Naive thymus-derived CD8-positive, alpha-beta T cell (primary cell): ENCODE data around the gene ATF7IP2. TPM values are rescaled to one million over a fixed set of nuclear protein-coding genes. Genes with fewer than 3 reads are reported as not detected.
A peak's percentile ranks its signal among the peaks of the same experiment; 100 is the strongest.
"Not testable (repeated sequence)": the region's sequence is repeated elsewhere in the genome, so short reads cannot be mapped to it uniquely, and the experiment has no call there.

Experiments
- ATAC-seq, 2 donors: fragments of 150-1000 bp; cut with Tn5 transposase in 1 of 2; sonication (Bioruptor Pico), chemical (Tn5 transposase) in 1 of 2; 1 replicate in 1 of 2; 2 replicates in 1 of 2; pipeline ENCODE4 v1.10.0; 2021; ENCODE audit warnings: mild to moderate bottlenecking in 2 of 2, moderate library complexity in 2 of 2
- POLR2A ChIA-PET: fragments of 350-600 bp; sonication (Branson Sonifier 250); formaldehyde crosslinking; loops from one replicate; lab custom pipeline; 2021; ENCODE audit warnings: antibody characterized with exemption; lab: Charles Lee
- DNase-seq, 10 donors: peaks; one replicate each; pipeline versions ENCODE4 v3.0.0 to v3.0.0-alpha.2; 2020 to 2022
- H3K27ac Mint-ChIP-seq, 10 donors: one replicate each; pipeline ENCODE4 v1.8.0; 2020 to 2022; ENCODE audit warnings: mild to moderate bottlenecking in 10 of 10, mixed read lengths in 10 of 10, moderate library complexity in 4 of 10, inconsistent platforms in 1 of 10
- H3K27me3 Mint-ChIP-seq, 5 donors: one replicate each; pipeline ENCODE4 v1.8.0; 2021 to 2022; ENCODE audit warnings: mixed read lengths in 5 of 5
- H3K36me3 Mint-ChIP-seq, 3 donors: one replicate each; pipeline ENCODE4 v1.8.0; 2020 to 2022; ENCODE audit warnings: mixed read lengths in 3 of 3, mild to moderate bottlenecking in 2 of 3, inconsistent platforms in 1 of 3
- H3K4me1 Mint-ChIP-seq, 4 donors: one replicate each; pipeline ENCODE4 v1.8.0; 2021 to 2022; ENCODE audit warnings: mixed read lengths in 4 of 4
- H3K4me3 Mint-ChIP-seq, 10 donors: one replicate each; pipeline ENCODE4 v1.8.0; 2020 to 2022; ENCODE audit warnings: mild to moderate bottlenecking in 10 of 10, mixed read lengths in 10 of 10, moderate library complexity in 6 of 10, inconsistent platforms in 1 of 10
- H3K9me3 Mint-ChIP-seq, 9 donors: one replicate each; pipeline ENCODE4 v1.8.0; 2020 to 2022; ENCODE audit warnings: mixed read lengths in 9 of 9, mild to moderate bottlenecking in 3 of 9, inconsistent platforms in 1 of 9, moderate library complexity in 1 of 9
- polyA plus RNA-seq, 3 donors: library from polyadenylated mRNA; unstranded; fragments of 300-500 nt; fragmentation: Illumina TruSeq; gene quantifications; one replicate each; pipeline ENCODE4 v1.2.3, GENCODE V29; 2021
- total RNA-seq, 8 experiments: library from RNA in 2 of 8; stranded (reverse) in 2 of 8; gene quantifications; one replicate each; pipeline ENCODE4 v1.2.3 and lab custom pipeline; 2021 to 2026

The ATF7IP2 gene
- total and polyA plus RNA-seq, 5 experiments from 2014 or later = 87.6 to 182 (median 121) TPM

DNA sequence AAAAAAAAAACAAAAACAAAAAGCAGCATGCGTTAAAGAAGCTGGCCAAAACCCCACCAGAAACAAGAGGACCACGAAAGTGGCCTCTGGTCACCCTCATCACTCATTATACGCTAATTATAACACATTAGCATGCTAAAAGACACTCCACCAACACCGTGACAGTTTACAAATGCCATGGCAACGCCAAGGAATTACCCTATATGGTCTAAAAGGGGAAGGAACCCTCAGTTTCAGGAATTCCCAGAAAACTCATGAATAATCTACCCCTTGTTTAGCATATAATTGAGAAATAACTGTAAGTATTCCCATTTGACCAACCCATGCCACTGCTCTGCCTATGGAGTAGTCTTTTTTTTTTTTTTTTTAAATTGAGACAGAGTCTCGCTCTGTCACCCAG is 116.9 kb downstream of the ATF7IP2 start:
- ATAC-seq (no peak), DNase-seq (no peak)
- POLR2A ChIA-PET = no interaction called here
- Mint-ChIP-seq H3K27ac (no peak overlapping the region), H3K9me3 (peaks cover 0 to 12% (median 0%) of the 10 kb centered on the region in 9 donors), H3K4me1 (peaks cover 5 to 17% (median 13%) of the 10 kb centered on the region in 4 donors), H3K4me3 (no peak overlapping the region), H3K36me3 (no peaks in the 10 kb centered on the region), H3K27me3 (no peaks in the 10 kb centered on the region)

- Mint-ChIP-seq H3K27ac (peak overlapping the region in 4 of 10 donors; percentile 11 to 58 (median 28)), H3K27me3 (no peaks in the 10 kb centered on the region), H3K4me1 (peaks cover 5 to 21% (median 14%) of the 10 kb centered on the region in 4 donors), H3K4me3 (no peak overlapping the region), H3K9me3 (peaks cover 0 to 12% (median 0%) of the 10 kb centered on the region in 9 donors), H3K36me3 (no peaks in the 10 kb centered on the region)
- ATAC-seq = no peak
- no peak for DNase-seq
- POLR2A ChIA-PET = interaction anchor here (0.7 kb wide), 1 partner anchor 25 kb away, joined by 3 read pairs; no protein-coding TSS in a partner anchor
Observed at GRCh38 chr16:10504404-10504885, 118.6 kb downstream of the ATF7IP2 start.

DNA sequence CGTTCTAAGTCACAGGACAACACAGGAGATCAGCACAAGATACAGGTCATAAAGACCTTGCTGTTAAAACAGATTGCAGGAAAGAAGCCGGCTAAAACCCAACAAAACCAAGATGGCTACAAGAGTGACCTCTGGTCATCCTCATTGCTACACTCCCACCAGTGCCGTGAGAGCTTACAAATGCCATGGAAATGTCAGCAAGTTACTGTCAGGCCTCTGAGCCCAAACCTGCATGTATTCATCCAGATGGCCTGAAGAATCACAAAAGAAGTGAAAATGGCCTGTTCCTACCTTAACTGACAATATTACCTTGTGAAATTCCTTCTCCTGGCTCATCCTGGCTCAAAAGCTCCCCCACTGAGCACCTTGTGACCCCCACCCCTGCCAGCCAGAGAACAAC is 119.4 kb downstream of the ATF7IP2 start:
- H3K27me3 Mint-ChIP-seq, ATAC-seq, POLR2A ChIA-PET, H3K4me3 Mint-ChIP-seq, DNase-seq, H3K36me3 Mint-ChIP-seq: not testable (repeated sequence)
- peaks cover 0 to 12% (median 0%) of the 10 kb centered on the region in 9 donors for H3K9me3 Mint-ChIP-seq
- H3K4me1 Mint-ChIP-seq = peaks cover 6 to 24% (median 17%) of the 10 kb centered on the region in 4 donors
- peak overlapping the region in 2 of 10 donors; percentile 25 to 58 for H3K27ac Mint-ChIP-seq

GRCh38 chr16:10509534-10510025 is 123.7 kb downstream of the ATF7IP2 start:
- Mint-ChIP-seq H3K9me3 (peaks cover 0 to 8% (median 0%) of the 10 kb centered on the region in 9 donors), H3K27ac (peak overlapping the region in 1 of 10 donors; percentile 57), H3K4me1 (peaks cover 3 to 13% (median 9%) of the 10 kb centered on the region in 4 donors), H3K27me3 (no peaks in the 10 kb centered on the region), H3K4me3 (no peak overlapping the region), H3K36me3 (no peaks in the 10 kb centered on the region)
- DNase-seq (peak; percentile 36 to 83 (median 65)), ATAC-seq (peak; percentile 82 to 94)
- POLR2A ChIA-PET = interaction anchor here (0.5 to 1.3 kb wide), 2 partner anchors 190 to 192 kb away, joined by 5 to 7 read pairs; no protein-coding TSS in a partner anchor

DNA sequence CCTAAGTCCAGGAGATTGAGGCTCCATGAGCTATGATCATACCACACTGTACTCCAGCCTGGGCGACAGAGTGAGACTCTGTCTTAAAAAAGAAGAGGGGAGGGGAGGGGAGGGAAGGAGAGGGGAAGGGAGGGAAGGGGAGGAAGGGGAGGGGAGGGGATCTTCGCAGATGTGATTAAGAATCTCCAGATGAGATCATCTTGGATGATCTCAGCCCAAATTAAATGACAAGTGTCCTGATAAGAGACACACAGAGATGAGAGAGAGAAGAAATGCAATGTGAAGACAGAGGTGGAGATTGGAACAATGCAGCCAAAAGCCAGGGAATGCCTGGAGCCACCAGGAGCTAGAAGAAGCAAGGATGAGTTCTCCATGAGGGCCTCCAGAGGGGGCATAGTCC is 124.4 kb downstream of the ATF7IP2 start:
- Mint-ChIP-seq H3K36me3 (no peaks in the 10 kb centered on the region), H3K27me3 (no peaks in the 10 kb centered on the region), H3K4me1 (peaks cover 1 to 14% (median 5%) of the 10 kb centered on the region in 4 donors), H3K27ac (no peak overlapping the region), H3K4me3 (no peak overlapping the region), H3K9me3 (peaks cover 0 to 1% (median 0%) of the 10 kb centered on the region in 9 donors)
- POLR2A ChIA-PET = interaction anchor here (0.5 to 1.3 kb wide), 3 partner anchors 190 to 222 kb away, joined by 3 to 7 read pairs (median 5); no protein-coding TSS in a partner anchor
- ATAC-seq (no peak), DNase-seq (no peak)

- H3K27ac Mint-ChIP-seq = no peak overlapping the region
- POLR2A ChIA-PET = no interaction called here
Observed at GRCh38 chr16:10511829-10512228, 126.0 kb downstream of the ATF7IP2 start.

DNA sequence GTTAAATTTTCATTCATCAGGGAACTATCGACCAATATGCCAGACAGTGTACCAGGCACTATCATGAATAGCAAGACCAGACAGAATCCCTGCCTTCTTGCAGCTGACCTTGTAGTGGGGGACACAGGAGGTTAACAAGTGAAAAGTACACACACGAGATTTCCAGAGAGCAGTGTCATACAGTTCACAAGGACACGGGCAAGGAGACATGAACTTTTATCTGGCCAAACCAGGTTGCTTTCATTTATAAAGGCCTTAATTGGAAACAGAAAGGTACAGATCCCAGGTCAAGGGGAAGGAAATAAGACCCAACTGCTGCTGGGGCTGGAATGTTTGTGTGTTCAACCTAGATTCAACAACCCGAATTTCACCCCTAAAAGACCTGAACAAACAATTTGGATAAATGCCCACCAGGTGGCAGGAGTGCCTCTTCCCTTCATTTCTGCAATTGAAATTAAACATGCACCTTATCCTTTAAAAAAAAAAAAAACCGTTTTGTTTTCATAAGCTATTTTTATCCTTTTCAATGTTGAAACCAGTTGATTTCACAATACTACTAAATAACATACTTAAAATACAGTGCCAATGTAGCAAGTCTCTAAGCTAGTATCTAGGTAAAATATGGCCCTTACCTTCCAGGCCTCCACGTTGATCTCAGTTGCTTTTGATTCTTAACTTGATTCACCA is 128.7 kb downstream of the ATF7IP2 start:
- peaks cover under 1 to 12% (median 2%) of the 10 kb centered on the region in 4 donors for H3K4me1 Mint-ChIP-seq
- no peaks in the 10 kb centered on the region for H3K27me3 Mint-ChIP-seq
- ATAC-seq (no peak), DNase-seq (peak in 8 of 10 donors; percentile 15 to 54 (median 46))
- POLR2A ChIA-PET = interaction anchor here (1.0 kb wide), 1 partner anchor 223 kb away, joined by 9 read pairs; no protein-coding TSS in a partner anchor
- H3K4me3 Mint-ChIP-seq = no peak overlapping the region
- H3K36me3 Mint-ChIP-seq = no peaks in the 10 kb centered on the region
- H3K9me3 Mint-ChIP-seq = no peaks in the 10 kb centered on the region
- H3K27ac Mint-ChIP-seq = peak overlapping the region in 1 of 10 donors; percentile 43

More at GRCh38 chr16:10511829-10512228, 126.0 kb downstream of the ATF7IP2 start:
- Mint-ChIP-seq H3K36me3 (no peaks in the 10 kb centered on the region), H3K9me3 (no peaks in the 10 kb centered on the region), H3K27me3 (no peaks in the 10 kb centered on the region), H3K4me3 (no peak overlapping the region), H3K4me1 (peaks cover 1 to 14% (median 5%) of the 10 kb centered on the region in 4 donors)
- DNase-seq = no peak
- no peak for ATAC-seq

DNA sequence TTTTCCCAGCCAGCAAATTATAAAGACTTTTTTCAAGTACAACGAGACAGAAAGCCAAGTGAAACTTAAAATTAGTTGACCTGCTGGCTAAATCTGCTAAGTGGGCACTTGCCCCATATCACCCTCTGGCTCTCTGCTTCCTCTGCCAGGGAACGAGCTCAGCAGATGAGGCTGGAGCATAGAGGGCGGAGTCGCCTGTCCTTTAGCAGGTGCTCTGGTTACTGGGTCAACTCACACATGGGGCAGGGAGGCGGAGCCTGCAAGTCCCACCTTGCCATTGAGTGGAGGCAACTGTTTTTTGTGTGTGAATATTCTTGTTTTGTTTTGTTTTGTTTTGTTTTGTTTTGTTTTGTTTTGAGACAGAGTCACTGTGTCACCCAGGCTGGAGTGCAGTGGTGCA is 132.0 kb downstream of the ATF7IP2 start:
- ATAC-seq (no peak), DNase-seq (no peak)
- Mint-ChIP-seq H3K4me1 (peaks cover 0 to 9% (median under 1%) of the 10 kb centered on the region in 4 donors), H3K27ac (no peak overlapping the region), H3K27me3 (peaks cover 2 to 15% (median 7%) of the 10 kb centered on the region in 5 donors), H3K9me3 (no peaks in the 10 kb centered on the region), H3K4me3 (no peak overlapping the region), H3K36me3 (no peaks in the 10 kb centered on the region)
- POLR2A ChIA-PET = no interaction called here

DNA sequence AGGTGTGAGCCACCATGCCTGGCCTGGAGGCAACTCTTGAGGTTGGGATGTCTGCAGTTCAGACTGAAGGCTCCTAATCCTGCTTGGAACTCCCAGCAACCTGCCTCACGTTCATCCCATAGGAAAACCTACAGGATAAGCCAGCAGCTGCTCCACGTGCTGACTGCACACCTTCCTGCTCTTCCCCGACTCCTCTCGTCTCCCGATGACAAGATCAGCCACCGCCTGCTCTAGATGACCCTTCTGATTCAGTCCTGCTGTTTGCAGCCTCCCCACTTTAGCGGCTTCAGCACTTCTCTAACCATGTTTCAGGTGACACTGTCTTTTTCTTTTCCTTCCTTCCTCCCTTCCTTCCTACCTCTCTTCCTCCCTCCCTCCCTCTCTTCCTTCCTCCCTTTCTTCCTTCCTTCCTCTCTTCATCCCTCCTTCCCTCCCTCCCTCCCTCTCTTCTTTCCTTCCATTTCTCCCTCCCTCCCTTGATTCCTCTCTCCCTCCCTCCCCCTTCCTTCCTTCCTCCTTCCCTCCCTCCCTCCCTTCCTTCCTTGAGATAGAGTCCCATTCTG is 132.7 kb downstream of the ATF7IP2 start:
- no peaks in the 10 kb centered on the region for H3K36me3 Mint-ChIP-seq
- DNase-seq = no peak
- ATAC-seq = no peak
- H3K4me3 Mint-ChIP-seq = no peak overlapping the region
- H3K27ac Mint-ChIP-seq = no peak overlapping the region
- H3K4me1 Mint-ChIP-seq = peaks cover 0 to 9% (median under 1%) of the 10 kb centered on the region in 4 donors
- POLR2A ChIA-PET = no interaction called here
- H3K27me3 Mint-ChIP-seq = peaks cover 2 to 15% (median 7%) of the 10 kb centered on the region in 5 donors
- no peaks in the 10 kb centered on the region for H3K9me3 Mint-ChIP-seq

DNA sequence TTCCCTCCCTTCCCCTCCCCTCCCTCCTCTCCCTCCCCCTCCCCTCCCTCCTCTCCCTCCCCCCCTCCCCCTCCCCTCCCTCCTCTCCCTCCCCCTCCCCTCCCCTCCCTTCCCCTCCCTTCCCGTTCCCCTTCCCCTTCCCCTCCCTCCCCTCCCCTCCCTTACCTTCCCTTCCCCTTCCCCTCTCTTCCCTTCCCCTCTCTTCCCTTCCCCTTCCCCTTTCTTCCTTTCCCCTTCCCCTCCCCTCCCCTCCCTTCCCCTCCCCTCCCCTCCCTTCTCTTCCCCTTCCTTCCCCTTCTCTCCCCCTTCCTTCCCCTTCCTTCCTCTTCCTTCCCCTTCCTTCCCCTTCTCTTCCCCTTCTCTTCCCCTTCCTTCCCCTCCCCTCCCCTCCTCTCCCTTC is 133.4 kb downstream of the ATF7IP2 start:
- H3K27ac Mint-ChIP-seq = no peak overlapping the region
- H3K27me3 Mint-ChIP-seq = peaks cover 2 to 15% (median 7%) of the 10 kb centered on the region in 5 donors
- POLR2A ChIA-PET = no interaction called here
- DNase-seq (no peak), ATAC-seq (no peak)
- H3K36me3 Mint-ChIP-seq = no peaks in the 10 kb centered on the region
- no peaks in the 10 kb centered on the region for H3K9me3 Mint-ChIP-seq
- H3K4me1 Mint-ChIP-seq = peaks cover 0 to 8% (median under 1%) of the 10 kb centered on the region in 4 donors
- no peak overlapping the region for H3K4me3 Mint-ChIP-seq

GRCh38 chr16:10519929-10520868 is 134.3 kb downstream of the ATF7IP2 start:
- DNase-seq (no peak), ATAC-seq (no peak)
- Mint-ChIP-seq H3K27me3 (peaks cover 2 to 15% (median 7%) of the 10 kb centered on the region in 5 donors), H3K36me3 (no peaks in the 10 kb centered on the region), H3K4me1 (peaks cover 0 to 2% (median 0%) of the 10 kb centered on the region in 4 donors), H3K9me3 (no peaks in the 10 kb centered on the region), H3K27ac (no peak overlapping the region), H3K4me3 (no peak overlapping the region)
- POLR2A ChIA-PET = no interaction called here
